Measurements from ENCODE around the gene PLA2G3. TPM values are rescaled to one million over a fixed set of nuclear protein-coding genes. Genes with fewer than 3 reads are reported as not detected.

PLA2G3 gene
- total and polyA plus RNA-seq, 2 of the 13 experiments (the other 11 are each of a cell fraction or from before 2014, with no cell fraction given): 0.12 to 0.42 TPM

DNA sequence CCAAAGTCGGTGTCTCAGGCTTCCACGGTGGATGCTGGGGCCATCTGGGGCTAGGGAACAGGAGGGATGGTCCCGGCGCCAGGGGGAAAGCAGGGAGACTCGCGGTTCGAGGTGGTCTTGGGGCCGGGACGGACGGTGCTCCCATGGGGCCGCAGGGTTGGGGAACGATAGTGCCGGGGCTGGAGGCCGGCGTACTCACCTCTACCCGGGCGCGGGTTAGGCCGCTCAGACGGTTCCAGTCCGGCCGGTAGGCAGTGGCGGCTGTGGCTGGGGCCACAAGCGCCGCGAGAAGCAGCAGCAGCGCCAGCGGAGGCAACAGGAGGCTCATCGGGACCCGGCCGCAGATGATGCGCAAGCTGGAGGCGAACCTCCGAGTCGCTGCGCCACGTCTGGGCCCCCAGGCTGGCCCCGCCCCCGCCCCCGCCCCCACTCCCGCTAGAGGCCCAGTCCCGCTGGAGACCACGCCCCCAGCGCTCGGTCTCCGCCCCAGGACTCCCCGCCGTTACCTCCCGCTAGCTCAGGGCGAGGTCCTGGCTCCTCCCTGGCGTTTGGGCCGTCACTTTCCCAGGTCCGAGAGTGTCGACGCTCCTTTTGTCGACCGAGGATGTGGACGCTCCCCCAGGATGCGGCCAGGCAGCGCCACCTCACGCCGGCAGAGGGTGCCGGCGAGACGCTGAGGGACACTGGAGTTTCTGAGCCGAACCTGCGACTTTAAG, 33.0 kb downstream of the PLA2G3 start, which contains the start of gene SELENOM (continued):
- TF ChIP-seq, protein P1, sequence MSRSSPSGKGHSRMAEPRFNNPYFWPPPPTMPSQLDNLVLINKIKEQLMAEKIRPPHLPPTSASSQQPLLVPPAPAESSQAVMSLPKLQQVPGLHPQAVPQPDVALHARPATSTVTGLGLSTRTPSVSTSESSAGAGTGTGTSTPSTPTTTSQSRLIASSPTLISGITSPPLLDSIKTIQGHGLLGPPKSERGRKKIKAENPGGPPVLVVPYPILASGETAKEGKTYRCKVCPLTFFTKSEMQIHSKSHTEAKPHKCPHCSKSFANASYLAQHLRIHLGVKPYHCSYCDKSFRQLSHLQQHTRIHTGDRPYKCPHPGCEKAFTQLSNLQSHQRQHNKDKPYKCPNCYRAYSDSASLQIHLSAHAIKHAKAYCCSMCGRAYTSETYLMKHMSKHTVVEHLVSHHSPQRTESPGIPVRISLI (CRISPR knock-in tag; IDR thresholded peaks at IDR 0.05; ENCODE audit: borderline replicate concordance): 0 out of 2 replicates have a peak, but pooled peaks have one; percentile 28
- TF ChIP-seq TARDBP (CRISPR knock-in tag; IDR thresholded peaks at IDR 0.05): no peak
- TF ChIP-seq TCF12 (IDR thresholded peaks at IDR 0.05): no peak
- TF ChIP-seq TCF12 (CRISPR knock-in tag; IDR thresholded peaks at IDR 0.05): no peak
- peak; percentile 67 for TF ChIP-seq ZNF687 (CRISPR knock-in tag; IDR thresholded peaks at IDR 0.05)
- no peak for TF ChIP-seq SYNCRIP (IDR thresholded peaks at IDR 0.05; ENCODE audit: insufficient read depth, low read depth, low read length)
